ENCODE data around the gene BRPF3.

BRPF3 gene

DNA sequence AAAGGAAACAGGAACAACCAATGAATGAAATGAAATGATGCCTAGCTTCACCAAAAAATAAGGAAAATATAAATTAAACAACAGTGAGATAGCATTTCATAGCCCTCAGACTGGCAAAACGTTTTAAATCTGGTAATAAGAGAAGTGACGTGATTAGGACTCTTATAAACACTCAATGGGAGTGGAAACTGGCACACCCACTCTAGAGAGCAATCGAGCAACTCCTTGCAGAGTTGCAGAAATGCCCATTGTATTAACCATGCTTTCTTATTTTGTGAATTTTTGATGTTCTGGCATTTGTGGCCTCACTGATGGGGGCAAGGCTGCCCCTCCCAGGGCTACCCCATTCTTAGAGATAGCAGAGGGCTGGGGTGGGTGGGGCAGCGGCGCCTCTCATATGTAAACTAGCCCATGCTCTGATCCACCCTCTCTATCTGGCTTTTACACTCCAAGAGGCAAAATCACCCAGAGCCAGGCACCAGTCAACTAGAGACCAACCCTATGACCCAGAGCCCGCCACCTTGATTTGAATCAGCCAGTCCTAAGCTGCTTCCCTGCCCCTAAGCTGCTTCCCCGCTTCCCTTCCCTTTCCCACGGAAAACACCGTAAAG is 67.0 kb downstream of the BRPF3 start:
- no peak for DNase-seq
- Histone ChIP-seq H3K4me1 (ENCODE audit: control insufficient read depth, insufficient read depth, low read length, poor library complexity, severe bottlenecking) (no peaks in the 10 kb centered on the region), H3K36me3 (ENCODE audit: control insufficient read depth, insufficient read depth, low read length) (no peaks in the 10 kb centered on the region), H3K4me3 (ENCODE audit: insufficient read depth, low read depth, low read length, poor library complexity, severe bottlenecking) (no peak overlapping the region), H3K27me3 (replicated peaks; ENCODE audit: control insufficient read depth, insufficient read depth, low read length, poor library complexity, severe bottlenecking) (no peaks in the 10 kb centered on the region), H3K27ac (ENCODE audit: insufficient read depth, low read length, poor library complexity, severe bottlenecking) (no peak overlapping the region), H3K9me3 (ENCODE audit: control insufficient read depth, low read length) (no peaks in the 10 kb centered on the region)

DNA sequence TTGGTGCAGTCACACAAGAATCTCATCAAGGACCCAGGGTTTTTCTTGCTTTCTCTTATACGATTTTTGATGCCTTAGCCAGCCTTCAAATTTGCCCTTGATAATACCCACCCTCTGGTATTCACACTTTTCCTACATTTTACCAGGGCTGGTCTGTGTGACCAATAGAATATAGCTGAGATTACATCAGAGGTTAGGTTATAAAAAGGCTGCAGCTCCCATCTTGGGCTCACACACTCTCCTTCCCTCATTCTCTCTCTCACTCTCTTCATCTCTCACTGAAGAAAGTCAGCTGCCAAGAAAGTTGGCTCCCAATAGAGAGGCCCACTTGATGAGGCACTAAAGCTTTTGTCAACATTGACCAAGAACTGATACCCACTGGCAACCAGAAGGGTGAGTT is 69.2 kb downstream of the BRPF3 start:
- Histone ChIP-seq H3K27me3 (replicated peaks; ENCODE audit: control insufficient read depth, insufficient read depth, low read length, poor library complexity, severe bottlenecking) (peaks cover 5% of the 10 kb centered on the region), H3K4me3 (ENCODE audit: insufficient read depth, low read depth, low read length, poor library complexity, severe bottlenecking) (no peak overlapping the region), H3K4me1 (ENCODE audit: control insufficient read depth, insufficient read depth, low read length, poor library complexity, severe bottlenecking) (no peaks in the 10 kb centered on the region), H3K9me3 (ENCODE audit: control insufficient read depth, low read length) (no peaks in the 10 kb centered on the region), H3K27ac (ENCODE audit: insufficient read depth, low read length, poor library complexity, severe bottlenecking) (no peak overlapping the region), H3K36me3 (ENCODE audit: control insufficient read depth, insufficient read depth, low read length) (no peaks in the 10 kb centered on the region)
- no peak for DNase-seq

DNA sequence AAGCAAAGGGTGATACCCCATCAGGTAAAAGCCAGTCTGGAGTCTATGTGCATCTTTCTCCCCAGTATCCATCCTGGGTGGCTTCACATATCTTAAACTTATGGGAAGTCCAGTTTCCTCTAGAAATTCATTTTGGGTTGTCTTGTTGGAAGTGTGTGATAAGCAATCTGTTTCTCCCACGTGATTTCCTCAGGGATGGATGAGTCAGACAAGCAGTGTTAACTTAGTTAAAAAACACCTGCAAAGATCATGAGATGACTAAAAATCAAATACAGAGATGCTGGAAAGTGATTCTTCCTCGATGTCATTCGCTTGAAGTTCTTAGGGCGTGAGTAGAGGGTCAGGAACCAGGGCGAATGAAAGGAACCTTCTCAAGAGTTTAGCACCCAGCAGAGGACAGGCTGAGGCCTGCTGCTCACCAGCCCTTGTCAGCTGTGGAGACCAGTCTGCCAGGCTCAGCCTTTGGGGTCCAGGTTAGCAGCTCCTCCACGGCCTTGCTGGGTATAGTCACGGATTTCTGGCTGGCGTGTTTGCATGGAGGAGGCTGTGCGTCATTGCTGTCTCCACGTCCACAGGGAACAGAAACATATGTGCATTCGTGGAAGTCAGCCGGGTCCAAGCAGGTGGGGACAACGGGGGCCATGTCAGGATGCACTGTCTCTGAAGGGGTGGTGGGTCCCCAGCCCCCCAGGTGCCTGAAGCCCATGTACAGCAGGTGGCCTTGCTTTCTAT is 70.5 kb downstream of the BRPF3 start:
- no peaks in the 10 kb centered on the region for H3K36me3 ChIP-seq (ENCODE audit: control insufficient read depth, insufficient read depth, low read length)
- peaks cover 5% of the 10 kb centered on the region for H3K27me3 ChIP-seq (replicated peaks; ENCODE audit: control insufficient read depth, insufficient read depth, low read length, poor library complexity, severe bottlenecking)
- H3K9me3 ChIP-seq (ENCODE audit: control insufficient read depth, low read length) = no peaks in the 10 kb centered on the region
- no peak for DNase-seq
- no peak overlapping the region for H3K4me3 ChIP-seq (ENCODE audit: insufficient read depth, low read depth, low read length, poor library complexity, severe bottlenecking)
- H3K27ac ChIP-seq (ENCODE audit: insufficient read depth, low read length, poor library complexity, severe bottlenecking) = no peak overlapping the region
- no peaks in the 10 kb centered on the region for H3K4me1 ChIP-seq (ENCODE audit: control insufficient read depth, insufficient read depth, low read length, poor library complexity, severe bottlenecking)

DNA sequence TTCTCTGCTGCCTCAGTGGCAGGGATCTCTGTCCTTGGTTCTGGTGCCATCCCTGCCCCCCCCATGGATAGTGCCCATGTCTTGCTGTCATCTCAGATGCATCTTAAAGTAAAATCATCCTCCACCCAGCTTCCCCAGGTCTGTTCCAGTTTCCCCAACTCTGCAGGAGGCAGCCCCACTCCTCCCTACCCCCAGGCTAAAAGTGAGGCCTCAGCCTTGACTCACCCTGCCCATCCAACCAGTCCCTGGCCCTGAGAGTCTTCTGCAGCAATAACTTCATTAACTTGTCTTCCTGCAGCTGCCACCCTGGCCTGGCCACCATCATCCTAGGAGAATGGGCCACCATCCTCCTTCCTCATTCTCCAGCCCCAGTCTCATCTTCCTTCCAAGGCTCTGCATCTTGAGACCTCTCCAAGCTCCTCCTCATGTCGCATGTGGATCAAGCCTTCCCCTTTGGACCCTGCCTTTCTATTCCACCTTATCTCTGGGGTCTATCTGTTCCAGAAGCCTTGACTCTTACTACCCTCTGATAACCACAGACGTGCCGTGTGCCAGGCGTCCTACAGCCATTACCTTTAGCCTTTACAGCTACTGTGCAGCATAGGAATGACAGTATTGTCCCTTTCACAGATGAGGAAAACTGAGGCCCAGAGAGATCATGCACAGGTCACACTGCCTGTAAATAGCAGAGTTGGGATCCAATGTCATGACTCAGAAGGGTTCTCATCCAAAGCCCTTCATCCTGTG is 71.4 kb downstream of the BRPF3 start:
- Histone ChIP-seq H3K27me3 (replicated peaks; ENCODE audit: control insufficient read depth, insufficient read depth, low read length, poor library complexity, severe bottlenecking) (peaks cover 5% of the 10 kb centered on the region), H3K4me3 (ENCODE audit: insufficient read depth, low read depth, low read length, poor library complexity, severe bottlenecking) (no peak overlapping the region), H3K9me3 (ENCODE audit: control insufficient read depth, low read length) (no peaks in the 10 kb centered on the region), H3K4me1 (ENCODE audit: control insufficient read depth, insufficient read depth, low read length, poor library complexity, severe bottlenecking) (no peaks in the 10 kb centered on the region), H3K27ac (ENCODE audit: insufficient read depth, low read length, poor library complexity, severe bottlenecking) (no peak overlapping the region), H3K36me3 (ENCODE audit: control insufficient read depth, insufficient read depth, low read length) (no peaks in the 10 kb centered on the region)
- DNase-seq = no peak

DNA sequence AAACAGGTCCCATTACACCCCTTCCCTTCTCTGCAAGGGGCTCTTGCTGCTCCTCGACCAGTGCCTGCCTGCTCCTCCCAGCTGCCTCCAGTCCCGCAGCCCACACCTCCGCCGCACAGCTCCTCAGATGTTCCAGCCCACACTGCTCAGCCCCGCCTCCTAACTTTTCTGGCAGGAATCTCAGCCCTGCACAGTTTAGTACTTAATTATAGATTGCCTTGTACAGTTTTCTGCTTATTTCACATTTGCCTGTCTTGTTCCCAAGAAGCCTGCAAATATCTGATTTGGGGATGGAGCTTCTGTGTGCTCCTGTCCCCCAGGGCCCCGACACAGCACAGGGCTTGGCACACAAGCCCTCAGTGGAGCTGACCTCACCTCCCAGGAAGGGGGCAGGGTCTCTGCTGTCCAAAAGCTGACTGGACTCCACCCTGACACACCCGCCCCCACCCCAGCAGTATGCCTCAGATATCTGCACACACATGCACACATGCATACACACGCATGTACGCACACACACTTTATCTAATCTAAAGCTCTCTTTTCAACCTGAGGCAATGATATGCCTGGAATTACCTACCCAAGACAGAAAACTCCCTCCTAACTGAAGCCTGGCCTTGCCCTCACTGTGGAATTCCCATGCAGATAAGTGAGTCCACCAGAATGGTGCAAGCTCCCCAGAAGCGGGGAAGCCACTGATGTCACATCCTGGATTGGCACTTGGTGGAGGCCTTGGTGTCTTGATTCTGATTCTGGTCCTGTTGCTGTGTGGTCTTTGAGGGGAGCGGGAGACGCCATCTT is 72.1 kb downstream of the BRPF3 start:
- H3K4me1 ChIP-seq (ENCODE audit: control insufficient read depth, insufficient read depth, low read length, poor library complexity, severe bottlenecking) = no peaks in the 10 kb centered on the region
- H3K27me3 ChIP-seq (replicated peaks; ENCODE audit: control insufficient read depth, insufficient read depth, low read length, poor library complexity, severe bottlenecking) = peaks cover 5% of the 10 kb centered on the region
- no peaks in the 10 kb centered on the region for H3K36me3 ChIP-seq (ENCODE audit: control insufficient read depth, insufficient read depth, low read length)
- no peak overlapping the region for H3K4me3 ChIP-seq (ENCODE audit: insufficient read depth, low read depth, low read length, poor library complexity, severe bottlenecking)
- no peak overlapping the region for H3K27ac ChIP-seq (ENCODE audit: insufficient read depth, low read length, poor library complexity, severe bottlenecking)
- no peak for DNase-seq
- no peaks in the 10 kb centered on the region for H3K9me3 ChIP-seq (ENCODE audit: control insufficient read depth, low read length)

DNA sequence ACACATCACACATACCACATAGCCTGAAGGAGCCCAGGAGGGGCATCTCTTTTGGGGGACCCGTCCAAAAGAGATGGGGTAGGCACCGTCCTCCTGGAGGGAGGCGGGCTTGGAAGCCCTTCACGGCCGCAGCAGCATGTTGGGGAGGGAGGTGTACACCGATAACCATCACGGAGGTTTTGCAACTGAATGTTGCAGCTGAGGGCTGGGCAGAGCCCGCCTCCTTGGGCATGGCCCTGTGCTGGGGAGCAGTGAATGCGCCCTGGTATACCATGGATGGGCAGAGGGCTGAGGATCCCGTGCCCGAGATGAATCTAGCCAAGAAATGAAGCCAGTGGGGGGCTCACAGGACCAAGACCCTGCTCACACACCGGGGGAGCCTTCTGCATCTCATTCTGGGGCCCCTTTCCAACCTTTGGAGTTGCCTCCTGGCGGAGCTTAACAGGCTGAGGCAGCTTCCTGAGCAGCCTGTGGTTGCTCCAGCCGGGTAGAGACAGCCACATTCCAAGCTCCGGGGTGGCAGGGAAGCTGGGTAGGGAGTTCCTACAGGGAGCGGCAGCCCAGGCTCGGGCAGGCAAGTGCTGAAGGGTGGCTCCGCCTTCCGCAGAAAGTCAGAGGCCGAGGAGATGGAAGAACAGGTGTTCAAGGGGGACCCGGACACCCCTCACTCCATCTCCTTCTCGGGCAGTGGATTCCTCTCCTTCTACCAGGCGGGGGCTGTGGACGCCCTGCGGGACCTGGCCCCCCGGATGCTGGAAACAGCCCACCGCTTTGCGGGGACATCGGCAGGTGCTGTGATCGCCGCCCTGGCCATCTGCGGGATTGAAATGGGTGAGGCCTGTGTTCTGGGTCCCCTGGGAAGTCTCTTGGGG is 73.5 kb downstream of the BRPF3 start, which contains the start of gene PNPLA1:
Gene PNPLA1, plus strand, starts transcription at position 227 of the 872 bp plus-strand sequence. Its CDS starts 400 bp downstream, at position 627.
- peaks cover 5% of the 10 kb centered on the region for H3K27me3 ChIP-seq (replicated peaks; ENCODE audit: control insufficient read depth, insufficient read depth, low read length, poor library complexity, severe bottlenecking)

DNA sequence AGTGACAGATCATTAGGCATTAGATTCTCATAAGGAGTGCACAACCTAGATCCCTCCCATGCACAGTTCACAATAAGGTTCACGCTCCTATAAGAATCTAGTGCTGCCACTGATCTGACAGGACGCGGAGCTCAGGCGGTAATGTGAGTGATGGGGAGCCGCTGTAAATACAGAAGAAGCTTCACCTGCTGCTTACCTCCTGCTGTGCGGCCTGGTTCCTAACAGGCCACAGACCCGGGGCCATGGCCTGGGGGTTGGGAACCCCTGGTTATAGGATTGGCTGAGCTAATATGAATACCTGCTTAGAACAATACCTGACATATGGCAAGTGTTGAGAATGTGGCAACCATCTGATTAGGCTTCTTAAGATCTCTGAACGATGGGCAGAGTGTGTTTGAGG is 75.7 kb downstream of the BRPF3 start:
- H3K4me1 ChIP-seq (ENCODE audit: control insufficient read depth, insufficient read depth, low read length, poor library complexity, severe bottlenecking) = no peaks in the 10 kb centered on the region
- no peaks in the 10 kb centered on the region for H3K9me3 ChIP-seq (ENCODE audit: control insufficient read depth, low read length)
- no peak overlapping the region for H3K4me3 ChIP-seq (ENCODE audit: insufficient read depth, low read depth, low read length, poor library complexity, severe bottlenecking)
- no peaks in the 10 kb centered on the region for H3K36me3 ChIP-seq (ENCODE audit: control insufficient read depth, insufficient read depth, low read length)
- no peak overlapping the region for H3K27ac ChIP-seq (ENCODE audit: insufficient read depth, low read length, poor library complexity, severe bottlenecking)
- H3K27me3 ChIP-seq (replicated peaks; ENCODE audit: control insufficient read depth, insufficient read depth, low read length, poor library complexity, severe bottlenecking) = peaks cover 5% of the 10 kb centered on the region
- no peak for DNase-seq

More for the DNA sequence above, 73.5 kb downstream of the BRPF3 start, which contains the start of gene PNPLA1:
- Histone ChIP-seq H3K4me1 (ENCODE audit: control insufficient read depth, insufficient read depth, low read length, poor library complexity, severe bottlenecking) (no peaks in the 10 kb centered on the region), H3K4me3 (ENCODE audit: insufficient read depth, low read depth, low read length, poor library complexity, severe bottlenecking) (no peak within 1 kb of the TSS), H3K27ac (ENCODE audit: insufficient read depth, low read length, poor library complexity, severe bottlenecking) (no peak within 1 kb of the TSS), H3K36me3 (ENCODE audit: control insufficient read depth, insufficient read depth, low read length) (no peaks in the 10 kb centered on the region), H3K9me3 (ENCODE audit: control insufficient read depth, low read length) (no peaks in the 10 kb centered on the region)
- DNase-seq = no peak

DNA sequence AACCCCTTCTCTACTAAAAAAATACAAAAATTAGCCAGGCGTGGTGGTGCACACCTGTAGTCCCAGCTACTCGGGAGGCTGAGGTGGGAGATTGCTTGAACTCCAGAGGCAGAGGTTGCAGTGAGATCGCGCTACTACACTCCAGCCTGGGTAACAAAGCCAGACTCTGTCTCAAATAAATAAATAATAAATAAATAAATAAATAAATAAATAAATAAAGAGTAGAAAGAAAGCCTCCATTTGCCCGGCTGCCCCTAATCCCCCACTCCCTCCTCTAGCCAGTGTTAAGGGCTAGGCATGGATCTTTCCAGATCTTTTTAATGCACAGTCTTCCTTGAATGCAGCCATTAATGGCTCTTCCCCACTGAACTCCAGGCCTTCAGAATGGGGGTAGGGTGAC is 76.5 kb downstream of the BRPF3 start:
- no peaks in the 10 kb centered on the region for H3K36me3 ChIP-seq (ENCODE audit: control insufficient read depth, insufficient read depth, low read length)
- H3K27ac ChIP-seq (ENCODE audit: insufficient read depth, low read length, poor library complexity, severe bottlenecking) = no peak overlapping the region
- no peak overlapping the region for H3K4me3 ChIP-seq (ENCODE audit: insufficient read depth, low read depth, low read length, poor library complexity, severe bottlenecking)
- no peak for DNase-seq
- peaks cover 5% of the 10 kb centered on the region for H3K27me3 ChIP-seq (replicated peaks; ENCODE audit: control insufficient read depth, insufficient read depth, low read length, poor library complexity, severe bottlenecking)
- H3K9me3 ChIP-seq (ENCODE audit: control insufficient read depth, low read length) = no peaks in the 10 kb centered on the region
- H3K4me1 ChIP-seq (ENCODE audit: control insufficient read depth, insufficient read depth, low read length, poor library complexity, severe bottlenecking) = no peaks in the 10 kb centered on the region
